HG02588 (cell line): ENCODE results near the gene CERT1.
"Not testable (repeated sequence)": the region's sequence is repeated elsewhere in the genome, so short reads cannot be mapped to it uniquely, and the experiment has no call there.

Experiments used
- ATAC-seq: cut with Tn5 transposase; IDR thresholded peaks from one replicate; pipeline ENCODE4 v1.9.1; 2021; ENCODE audit warnings: mild to moderate bottlenecking, moderate library complexity; ENCODE audit not compliant: unreplicated experiment

CERT1 gene, protein sequence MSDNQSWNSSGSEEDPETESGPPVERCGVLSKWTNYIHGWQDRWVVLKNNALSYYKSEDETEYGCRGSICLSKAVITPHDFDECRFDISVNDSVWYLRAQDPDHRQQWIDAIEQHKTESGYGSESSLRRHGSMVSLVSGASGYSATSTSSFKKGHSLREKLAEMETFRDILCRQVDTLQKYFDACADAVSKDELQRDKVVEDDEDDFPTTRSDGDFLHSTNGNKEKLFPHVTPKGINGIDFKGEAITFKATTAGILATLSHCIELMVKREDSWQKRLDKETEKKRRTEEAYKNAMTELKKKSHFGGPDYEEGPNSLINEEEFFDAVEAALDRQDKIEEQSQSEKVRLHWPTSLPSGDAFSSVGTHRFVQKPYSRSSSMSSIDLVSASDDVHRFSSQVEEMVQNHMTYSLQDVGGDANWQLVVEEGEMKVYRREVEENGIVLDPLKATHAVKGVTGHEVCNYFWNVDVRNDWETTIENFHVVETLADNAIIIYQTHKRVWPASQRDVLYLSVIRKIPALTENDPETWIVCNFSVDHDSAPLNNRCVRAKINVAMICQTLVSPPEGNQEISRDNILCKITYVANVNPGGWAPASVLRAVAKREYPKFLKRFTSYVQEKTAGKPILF

DNA sequence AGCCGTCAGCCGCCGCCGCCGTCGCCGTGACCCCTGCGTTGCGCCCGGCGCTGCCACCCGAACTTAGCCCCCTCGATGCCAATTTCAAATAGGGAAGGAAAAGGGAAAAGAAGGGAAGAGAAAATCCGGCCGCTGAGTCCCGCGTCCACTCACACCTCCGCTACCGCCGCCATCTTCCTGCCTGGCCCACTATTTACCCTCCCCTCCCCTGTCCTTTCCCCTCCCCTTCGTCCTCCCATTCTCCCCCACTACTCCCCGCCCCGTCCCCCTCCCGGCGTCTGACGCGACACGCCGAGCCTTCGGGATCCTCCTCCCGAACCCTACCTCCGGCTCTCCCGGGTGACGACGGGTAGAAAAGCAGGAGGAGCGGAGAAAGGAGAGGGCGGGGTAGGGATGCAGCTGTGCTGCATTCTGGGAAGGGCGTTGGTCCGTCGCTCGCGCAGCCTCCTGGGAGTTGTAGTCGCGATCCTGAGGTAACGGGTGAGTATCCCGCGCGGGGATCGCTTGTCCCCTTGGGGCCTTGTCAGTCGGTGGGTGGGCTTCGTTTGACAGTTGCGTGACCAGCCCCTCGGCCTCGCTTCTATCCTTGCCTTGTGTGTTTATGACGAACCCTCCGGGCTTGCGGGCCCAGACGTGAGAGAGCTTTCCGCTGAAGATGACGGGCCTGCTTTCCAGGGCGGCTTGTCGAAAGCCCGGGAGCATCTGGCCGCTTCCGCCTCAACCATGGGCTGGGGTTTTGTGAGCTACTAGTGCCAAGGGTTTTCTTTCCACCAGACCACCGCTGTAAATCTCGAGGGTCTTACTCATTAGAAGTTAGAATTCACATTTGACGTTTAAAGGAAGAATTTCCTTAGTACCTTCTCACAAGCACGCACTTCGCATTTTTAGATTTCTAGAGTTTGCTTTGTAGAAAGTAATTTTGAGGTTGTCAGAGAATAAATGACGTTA, at the start of gene CERT1, which contains the start of gene POLK:
Gene CERT1 (minus strand): TSS at position 195 of the 948 bp plus-strand sequence. CDS start 422 bp downstream, outside the sequence.
Gene POLK (plus strand): TSS at position 457 of the 948 bp plus-strand sequence.
- ATAC-seq = peak; percentile 85

DNA sequence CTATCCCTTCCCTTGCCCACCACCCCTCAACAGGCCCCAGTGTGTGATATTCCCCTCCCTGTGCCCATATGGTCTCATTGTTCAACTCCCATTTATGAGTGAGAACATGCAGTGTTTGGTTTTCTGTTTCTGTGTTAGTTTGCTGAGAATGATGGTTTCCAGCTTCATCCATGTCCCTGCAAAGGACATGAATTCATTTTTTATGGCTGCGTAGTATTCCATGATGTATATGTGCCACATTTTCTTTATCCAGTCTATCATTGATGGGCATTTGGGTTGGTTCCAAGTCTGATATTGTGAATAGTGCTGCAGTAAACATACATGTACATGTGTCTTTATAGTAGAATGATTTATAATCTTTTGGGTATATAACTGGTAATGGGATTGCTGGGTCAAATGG, 49.2 kb upstream of the CERT1 start:
- not testable (repeated sequence) for ATAC-seq

DNA sequence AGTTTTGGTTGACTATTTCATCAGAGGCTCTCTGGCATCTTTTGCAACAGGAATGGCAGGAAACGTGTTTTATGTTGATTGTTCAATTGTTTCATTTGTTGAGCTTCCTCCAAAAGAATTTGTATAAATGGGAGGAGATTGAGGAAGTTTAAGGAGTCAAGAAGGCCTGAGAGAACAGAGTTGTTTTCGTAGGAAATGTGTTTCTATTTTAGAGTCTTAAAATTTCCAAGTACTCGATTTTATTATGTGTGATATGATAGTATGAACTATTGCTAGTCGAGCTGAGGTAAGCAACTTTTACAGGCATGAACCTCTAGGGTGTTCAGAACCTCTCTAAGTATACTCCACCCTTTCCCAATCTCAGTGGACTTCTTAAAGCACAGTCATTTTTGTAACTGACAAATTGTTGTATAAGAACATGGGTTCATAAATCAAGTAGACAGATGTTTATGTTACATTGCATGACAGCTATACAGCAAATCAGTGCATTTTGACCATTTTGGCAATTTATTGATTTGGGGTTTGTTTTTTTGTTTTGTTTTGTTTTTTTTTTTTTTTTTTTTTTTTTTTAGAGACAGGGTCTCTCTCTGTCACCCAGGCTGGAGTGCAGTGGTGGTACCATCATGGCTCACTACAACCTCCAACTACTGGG, 47.7 kb upstream of the CERT1 start:
- ATAC-seq = no peak

DNA sequence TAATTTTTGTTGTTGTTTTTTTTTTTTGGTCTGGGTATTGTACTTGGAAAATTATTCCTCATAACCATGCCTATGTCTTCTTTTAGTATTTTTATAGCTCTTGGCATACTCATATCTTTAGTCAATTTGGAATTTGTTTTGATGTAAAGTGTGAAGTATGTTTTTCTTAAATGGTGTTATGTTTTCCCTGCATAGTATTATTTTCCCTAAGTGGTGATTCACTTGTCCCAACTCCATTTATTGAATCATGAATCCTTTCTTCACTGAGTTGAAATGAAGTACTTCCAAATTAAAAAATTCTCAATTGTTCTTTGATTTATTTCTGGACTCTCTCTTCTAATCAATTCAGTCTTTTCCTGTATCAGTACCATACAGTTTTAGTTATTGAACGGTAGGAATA, 46.8 kb upstream of the CERT1 start:
- no peak for ATAC-seq

DNA sequence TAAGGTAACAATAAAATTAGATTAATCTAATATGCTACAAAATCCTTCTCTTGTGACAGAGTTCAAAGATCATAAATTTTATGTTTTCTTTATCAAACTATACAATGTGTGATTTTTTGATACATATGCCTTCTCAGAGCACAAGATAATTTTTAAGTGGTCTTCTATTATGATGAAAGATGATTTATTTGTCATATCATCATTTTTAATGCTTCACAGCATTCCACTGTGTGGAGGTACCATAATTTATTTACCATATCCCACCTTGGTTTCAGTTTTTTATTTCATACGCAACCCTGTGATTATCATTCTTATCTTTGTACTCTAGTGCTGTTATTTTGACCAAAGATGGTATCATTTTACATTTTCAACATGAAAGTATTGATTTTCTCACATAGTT, 41.9 kb upstream of the CERT1 start:
- no peak for ATAC-seq

DNA sequence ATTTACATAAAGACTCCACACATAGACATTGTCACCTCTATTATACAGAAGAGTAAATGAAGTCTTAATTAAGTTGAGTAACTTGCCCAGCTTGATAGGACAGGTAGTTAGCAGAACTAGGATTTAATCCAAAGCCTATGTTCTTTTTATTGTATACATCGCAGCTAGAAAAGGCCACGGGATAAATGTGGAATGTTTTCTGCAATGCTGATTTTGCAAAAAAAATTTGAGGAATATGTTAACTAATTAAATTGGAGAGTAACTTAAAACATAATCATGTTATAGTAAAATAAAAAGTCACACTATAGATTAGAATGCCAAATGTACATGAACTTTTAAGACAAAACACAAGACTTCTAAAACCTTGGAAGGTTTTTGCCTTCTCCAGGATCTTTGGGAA, 41.3 kb upstream of the CERT1 start:
- no peak for ATAC-seq

DNA sequence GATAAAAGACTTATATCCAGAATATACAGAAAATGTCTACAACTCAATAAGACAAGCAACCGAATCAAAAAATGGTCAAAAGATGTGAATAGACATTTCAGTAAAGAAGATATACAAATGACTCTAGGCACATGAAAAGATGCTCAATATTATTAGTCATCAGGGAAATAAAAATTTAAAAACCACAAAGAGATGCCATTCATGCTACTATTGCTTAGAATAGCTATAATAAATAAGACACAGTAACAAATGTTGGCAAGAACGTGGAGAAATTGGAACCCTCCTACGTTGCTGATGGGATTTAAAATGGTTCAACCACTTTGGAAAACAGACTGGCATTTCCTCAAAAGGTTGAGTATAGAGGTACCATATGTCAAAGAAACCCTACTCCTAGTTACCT, 40.0 kb upstream of the CERT1 start:
- no peak for ATAC-seq

DNA sequence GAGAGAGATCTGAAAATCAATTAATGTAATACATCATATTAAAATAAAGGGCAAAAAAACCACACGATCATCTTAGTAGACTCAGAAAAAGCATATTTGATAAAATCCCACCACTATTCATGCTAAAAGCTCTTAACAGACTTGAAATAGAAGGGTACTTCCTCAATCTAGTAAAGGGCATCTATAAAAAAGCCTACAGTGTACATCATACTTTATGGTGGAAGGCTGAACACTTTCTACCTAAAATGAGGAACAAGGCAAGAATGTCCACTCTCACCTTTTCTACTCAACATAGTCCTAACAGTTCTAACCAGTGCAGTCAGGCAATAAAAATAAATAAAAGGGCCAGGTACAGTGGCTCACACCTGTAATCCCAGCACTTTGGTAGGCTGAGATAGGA, 39.2 kb upstream of the CERT1 start:
- ATAC-seq = no peak

DNA sequence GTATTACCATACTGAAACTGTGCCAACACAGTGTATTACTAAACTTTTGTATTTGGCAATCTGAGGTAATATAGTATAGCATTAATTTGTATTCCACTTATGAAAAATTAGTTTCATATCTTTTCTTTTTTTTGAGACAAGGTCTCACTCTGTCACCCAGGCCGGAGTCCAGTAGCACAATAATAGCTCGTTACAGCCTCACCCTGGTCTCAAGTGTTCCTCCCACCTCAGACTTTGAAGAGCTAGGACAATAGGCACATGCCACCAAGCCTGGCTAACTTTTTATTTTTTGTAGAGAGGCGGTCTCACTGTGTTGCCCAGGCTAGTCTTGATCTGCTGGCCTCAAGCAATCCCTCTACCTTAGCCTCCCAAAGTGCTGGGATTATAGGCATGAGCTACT, 36.4 kb upstream of the CERT1 start:
- no peak for ATAC-seq

DNA sequence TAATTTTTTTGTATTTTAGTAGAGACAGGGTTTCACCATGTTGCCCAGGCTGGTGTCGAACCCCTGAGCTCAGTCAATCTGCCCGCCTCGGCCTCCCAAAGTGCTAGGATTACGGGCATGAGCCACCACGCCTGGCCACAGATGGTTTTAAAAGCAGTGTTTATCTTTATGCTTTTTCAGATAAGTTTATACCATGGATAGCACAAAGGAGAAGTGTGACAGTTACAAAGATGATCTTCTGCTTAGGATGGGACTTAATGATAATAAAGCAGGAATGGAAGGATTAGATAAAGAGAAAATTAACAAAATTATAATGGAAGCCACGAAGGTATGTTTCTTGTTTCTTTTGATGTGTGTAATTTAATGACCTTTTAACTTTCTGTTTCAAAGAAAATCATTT, 35.4 kb upstream of the CERT1 start:
- ATAC-seq = no peak

DNA sequence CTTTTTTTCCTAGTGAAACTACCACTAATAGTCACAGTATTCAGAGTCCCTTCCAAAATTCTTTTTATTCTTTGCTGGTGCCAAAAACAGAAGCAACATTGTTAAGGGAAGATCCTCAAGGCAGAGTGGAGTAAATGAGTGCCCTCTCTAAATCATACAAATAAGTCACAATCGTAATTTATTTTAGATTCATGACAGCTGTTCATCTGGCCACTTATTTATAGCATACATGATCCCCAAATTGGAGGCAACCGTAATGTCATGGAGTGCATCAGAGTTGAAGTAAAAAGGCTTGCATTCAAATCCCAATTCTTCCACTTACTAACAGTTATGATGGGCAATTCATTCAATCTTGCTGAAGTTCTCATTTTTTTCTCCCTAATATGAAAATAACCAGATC, 33.7 kb upstream of the CERT1 start:
- ATAC-seq = no peak

DNA sequence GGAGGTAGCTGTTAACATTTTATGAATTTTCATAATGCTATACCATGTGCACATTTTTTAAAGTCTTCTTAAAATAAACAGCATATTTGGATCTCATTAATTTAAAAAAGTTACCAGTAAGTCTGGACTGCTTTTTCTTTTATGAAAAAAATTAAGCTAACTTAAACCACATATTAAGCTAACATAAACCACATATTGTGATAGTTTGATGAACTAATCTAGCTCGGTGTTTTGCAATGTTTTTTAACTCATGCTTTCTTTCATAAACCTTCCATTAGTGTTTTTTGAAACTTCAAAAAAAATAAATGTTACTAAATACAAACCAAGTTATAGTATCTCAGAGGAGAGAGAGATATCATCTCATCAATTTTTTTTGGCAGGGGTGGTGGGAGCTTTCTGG, 26.8 kb upstream of the CERT1 start:
- ATAC-seq = no peak

DNA sequence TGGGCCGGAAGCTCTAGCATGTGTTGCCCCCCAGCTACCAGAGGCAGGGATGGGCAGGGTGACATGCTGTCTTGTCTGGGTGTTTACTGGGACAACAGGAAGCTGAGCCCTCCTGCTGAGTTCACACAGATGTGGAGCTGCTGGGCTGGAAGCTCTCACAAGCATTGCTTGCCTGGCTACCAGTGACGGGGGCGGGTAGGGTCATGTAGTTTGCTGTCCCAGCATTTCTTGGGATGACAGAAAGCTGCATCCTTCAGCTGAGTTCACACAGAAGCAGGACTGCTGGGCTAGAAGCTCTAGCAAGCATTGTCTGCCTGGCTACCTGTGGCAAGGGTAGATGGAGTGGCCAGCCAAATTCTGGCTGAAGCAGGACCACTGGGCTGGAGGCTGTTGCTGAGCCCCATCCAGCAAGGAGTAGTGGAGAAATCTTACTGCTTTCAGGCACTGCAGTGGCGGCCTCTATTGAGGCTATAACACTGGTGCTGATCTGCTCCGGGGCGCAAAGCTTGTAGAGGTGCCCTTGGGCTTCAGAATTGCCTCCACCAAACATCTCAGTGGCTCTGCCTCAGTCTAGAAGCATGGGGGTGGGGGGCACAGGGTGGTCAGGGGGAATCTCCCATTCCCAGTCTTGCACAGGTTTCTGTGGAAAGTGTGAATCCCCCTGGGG, 25.4 kb upstream of the CERT1 start:
- ATAC-seq = no peak

DNA sequence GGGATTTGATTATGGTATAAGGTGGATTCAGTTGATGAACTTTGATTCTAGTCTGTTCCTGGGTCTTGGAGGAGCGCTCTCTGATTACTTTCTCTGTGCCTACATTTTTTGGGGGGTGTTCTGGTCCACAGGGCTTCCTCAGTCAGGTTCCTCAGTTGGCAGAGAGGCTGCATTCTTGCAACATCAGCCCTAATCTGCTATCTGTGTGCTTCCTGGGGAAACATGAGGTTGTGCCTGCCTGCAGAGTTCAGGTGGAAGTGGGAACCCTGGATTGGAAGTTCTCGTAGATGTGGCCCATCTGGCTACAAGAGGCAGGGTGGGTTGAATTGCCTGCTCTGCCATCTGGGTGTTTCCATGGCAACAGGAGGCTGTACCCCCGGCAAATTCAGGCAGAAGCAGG, 24.7 kb upstream of the CERT1 start:
- no peak for ATAC-seq

DNA sequence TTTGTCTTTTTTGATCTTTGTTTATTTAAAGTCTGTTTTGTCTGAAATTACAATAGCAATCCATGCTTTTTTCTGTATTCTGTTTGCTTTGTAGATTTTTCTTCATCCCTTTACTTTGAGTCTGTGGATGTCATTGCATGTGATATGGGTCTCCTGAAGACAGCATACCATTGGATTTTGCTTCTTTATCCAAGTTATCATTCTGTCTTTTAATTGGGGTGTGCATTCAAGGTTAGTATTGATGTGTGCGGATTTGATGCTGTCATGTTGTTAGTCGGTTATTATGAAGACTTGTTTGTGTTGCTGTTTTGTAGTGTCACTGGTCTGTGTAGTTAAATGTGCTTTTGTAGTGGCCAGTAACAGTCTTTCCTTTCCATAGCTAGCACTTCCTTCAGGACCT, 23.3 kb upstream of the CERT1 start:
- no peak for ATAC-seq

DNA sequence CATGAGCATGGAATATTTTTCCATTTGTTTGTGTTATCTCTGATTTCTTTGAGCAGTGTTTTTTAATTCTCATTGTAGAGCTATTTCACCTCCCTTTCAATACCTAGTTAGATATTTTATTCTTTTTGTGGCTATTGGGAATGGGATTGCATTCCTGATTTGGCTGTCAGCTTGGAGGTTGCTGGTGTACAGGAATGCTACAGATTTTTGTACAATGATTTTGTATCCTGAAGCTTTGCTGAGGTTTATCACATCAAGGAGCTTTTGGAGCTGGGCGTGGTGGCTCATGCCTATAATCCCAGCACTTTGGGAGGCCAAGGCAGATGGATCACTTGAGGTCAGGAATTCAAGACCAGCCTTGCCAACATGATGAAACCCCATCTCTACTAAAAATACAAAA, 22.3 kb upstream of the CERT1 start:
- ATAC-seq = not testable (repeated sequence)

DNA sequence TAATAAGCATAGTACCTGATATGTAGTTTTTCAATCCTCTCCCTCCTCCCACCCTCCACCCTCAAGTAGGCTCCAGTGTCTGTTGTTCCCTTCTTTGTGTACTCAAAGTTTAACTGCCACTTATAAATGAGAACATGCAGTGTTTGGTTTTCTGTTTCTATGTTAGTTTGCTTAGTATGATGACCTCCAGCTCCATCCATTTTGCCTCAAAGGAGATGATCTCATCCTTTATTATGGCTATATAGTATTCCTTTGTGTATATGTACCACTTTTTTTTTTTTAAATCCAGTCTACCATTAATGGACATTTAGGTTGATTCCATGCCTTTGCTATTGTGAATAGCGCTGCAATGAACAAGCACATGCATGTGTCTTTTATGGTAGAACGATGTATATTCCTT, 20.8 kb upstream of the CERT1 start:
- ATAC-seq = no peak

DNA sequence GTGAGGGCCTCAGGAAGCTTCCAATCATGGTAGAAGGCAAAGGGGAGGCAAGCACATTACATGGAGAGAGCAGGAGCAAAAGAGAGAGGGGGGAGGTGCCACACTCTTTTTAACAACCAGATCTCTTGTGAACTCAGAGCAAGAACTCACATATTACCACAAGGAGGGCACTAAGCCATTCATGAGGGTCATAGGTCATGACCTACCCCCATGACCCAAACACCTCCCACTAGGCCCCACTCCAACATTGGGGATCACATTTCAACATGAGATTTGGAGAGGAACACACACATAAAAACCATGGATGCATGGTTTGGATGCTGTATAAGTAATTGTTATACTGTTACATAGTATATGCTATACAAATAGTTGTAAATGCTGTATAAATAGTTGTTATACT, 17.8 kb upstream of the CERT1 start:
- no peak for ATAC-seq

DNA sequence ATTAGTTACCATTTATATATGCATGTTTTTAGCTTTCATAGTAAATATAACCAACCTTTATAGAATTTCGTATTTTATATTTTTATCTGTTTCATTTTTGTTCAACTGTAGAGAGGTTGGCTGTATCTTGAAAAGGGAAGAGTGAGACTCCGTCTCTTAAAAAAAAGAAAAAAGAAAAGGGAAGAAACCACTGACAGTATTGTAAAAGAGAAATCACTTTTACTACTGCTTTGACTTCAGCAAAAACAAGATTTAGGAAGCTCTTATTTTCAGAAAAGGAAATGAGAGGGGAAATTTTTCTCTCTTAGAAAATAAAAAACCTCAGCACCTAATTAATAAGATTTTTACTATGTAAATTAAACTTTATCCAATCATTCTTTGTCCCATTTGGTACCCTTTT, 14.6 kb upstream of the CERT1 start:
- ATAC-seq = no peak

DNA sequence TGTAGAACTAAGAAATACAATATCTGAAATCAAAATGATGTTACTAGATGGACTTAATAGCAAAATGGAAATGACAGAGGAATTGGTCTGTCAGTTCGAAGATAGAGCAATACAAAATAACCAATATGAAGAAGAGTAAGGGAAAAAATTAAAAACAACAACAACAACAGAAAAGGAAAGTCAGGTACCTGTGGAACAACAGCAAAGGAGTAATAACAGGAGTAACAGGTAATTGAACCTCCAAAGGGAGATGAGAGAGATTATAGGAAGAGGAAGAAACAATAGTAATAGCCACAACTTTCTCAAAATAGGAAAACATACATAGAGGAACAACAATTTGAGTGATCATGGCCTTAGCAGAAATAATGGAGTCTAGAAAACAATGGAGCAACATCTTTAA, 13.9 kb upstream of the CERT1 start:
- ATAC-seq = no peak
